Stimulated activated CD4-positive, alpha-beta T cell treated with anti-CD3 and anti-CD28 coated beads, Interleukin-2, amount 100 ng/mL, for 48 hours (primary cell): ENCODE measurements around the gene SLC26A8.
"Not testable (repeated sequence)": the region's sequence is repeated elsewhere in the genome, so short reads cannot be mapped to it uniquely, and the experiment has no call there.

Source experiments
- DNase-seq, 2 donors: peaks; one replicate each; pipeline ENCODE4 v3.0.0-alpha.2; 2020

The SLC26A8 gene

GRCh38 chr6:35941170-35941569 is 83.3 kb downstream of the SLC26A8 start:
- DNase-seq = not testable (repeated sequence)

DNA sequence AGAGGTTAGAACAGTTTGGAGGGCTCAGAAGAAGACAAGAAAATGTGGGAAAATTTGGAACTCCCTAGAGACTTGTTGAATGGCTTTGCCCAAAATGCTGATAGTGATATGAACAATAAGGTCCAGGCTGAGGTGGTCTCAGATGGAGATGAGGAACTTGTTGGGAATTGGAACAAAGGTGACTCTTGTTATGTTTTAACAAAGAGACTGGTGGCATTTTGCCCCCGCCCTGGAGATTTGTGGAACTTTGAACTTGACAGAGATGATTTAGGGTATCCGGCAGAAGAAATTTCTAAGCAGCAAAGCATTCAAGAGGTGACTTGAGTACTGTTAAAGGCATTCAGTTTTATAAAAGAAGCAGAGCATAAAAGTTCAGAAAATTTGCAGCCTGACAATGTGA is 84.4 kb downstream of the SLC26A8 start:
- DNase-seq = not testable (repeated sequence)

- DNase-seq = not testable (repeated sequence)
Measured at GRCh38 chr6:35939259-35939658, 85.2 kb downstream of the SLC26A8 start.

- DNase-seq = no peak
Measured at GRCh38 chr6:35936681-35937359, 87.6 kb downstream of the SLC26A8 start.

- no peak for DNase-seq
Measured at GRCh38 chr6:35935469-35935868, 89.0 kb downstream of the SLC26A8 start.

DNA sequence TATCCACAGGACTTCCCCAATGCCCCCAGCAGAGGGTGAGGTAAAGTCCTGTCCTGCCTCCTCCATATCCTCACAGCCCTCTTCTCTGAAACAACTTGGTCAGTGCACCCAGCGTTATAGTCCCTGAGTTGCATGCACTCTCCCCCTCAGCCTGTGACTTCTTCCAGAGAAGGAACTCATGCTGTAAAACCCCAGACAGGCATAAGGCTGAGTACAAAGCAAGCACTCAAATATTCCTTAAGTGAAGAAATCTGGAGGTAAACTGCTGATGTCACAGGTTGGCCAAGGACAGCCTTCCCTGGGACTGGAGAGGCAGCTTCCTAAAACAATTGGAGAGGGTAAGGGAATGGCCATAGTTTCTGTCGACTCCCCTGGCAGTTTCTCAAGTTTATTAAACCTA is 90.6 kb downstream of the SLC26A8 start:
- DNase-seq = no peak

DNA sequence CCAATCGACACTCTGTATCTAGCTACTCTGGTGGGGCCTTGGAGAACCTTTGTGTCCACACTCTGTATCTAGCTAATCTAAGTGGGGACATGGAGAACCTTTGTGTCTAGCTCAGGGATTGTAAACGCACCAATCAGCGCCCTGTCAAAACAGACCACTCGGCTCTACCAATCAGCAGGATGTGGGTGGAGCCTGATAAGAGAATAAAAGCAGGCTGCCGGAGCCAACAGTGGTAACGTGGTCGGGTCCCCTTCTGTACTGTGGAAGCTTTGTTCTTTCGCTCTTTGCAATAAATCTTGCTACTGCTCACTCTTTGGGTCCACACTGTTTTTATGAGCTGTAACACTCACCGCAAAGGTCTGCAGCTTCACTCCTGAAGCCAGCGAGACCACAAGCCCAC is 92.6 kb downstream of the SLC26A8 start:
- not testable (repeated sequence) for DNase-seq

GRCh38 chr6:35931120-35931561 is 93.3 kb downstream of the SLC26A8 start:
- no peak for DNase-seq

DNA sequence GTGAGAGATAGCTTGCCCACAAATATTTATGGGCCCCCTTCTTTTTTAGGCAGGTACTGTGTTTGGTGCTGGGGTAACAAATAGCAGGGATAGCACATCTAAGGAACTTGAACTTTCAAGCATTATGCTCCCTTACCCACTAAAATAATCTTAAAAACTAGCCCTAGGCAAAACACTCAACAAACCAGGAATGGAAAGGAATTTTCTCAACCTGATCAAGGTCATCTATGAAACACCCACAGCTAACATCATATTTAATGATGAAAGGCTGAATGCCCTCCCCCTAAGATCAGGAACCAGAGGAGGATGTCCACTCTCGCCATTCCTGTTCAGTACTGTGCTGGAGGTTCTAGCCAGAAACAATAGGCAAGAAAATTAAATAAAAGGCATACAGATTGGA is 94.8 kb downstream of the SLC26A8 start:
- DNase-seq = no peak

- no peak for DNase-seq
Measured at GRCh38 chr6:35926509-35927215, 97.8 kb downstream of the SLC26A8 start.

- no peak for DNase-seq
Measured at GRCh38 chr6:35925961-35926360, 98.5 kb downstream of the SLC26A8 start.

GRCh38 chr6:35924146-35924545 is 100.3 kb downstream of the SLC26A8 start:
- no peak for DNase-seq

DNA sequence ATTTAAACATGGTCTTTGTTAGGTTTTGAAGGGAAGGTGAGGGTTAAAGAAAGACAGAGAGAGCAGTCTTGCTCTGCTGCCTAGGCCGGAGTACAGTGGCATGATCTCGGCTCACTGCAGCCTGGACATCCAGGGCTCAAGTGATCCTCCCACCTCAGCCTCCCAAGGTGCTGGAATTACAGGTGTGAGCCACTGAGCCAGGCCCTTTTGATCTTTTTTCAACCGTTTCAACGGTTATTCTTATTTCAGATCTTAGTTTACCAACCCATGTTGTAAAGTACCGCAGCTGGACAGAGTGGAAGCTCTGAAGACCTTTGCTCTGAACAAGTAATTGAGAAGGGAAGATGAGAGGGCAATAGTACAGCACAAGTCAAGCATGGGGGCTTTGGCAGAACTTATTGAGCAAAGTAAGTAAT is 102.3 kb downstream of the SLC26A8 start:
- no peak for DNase-seq

DNA sequence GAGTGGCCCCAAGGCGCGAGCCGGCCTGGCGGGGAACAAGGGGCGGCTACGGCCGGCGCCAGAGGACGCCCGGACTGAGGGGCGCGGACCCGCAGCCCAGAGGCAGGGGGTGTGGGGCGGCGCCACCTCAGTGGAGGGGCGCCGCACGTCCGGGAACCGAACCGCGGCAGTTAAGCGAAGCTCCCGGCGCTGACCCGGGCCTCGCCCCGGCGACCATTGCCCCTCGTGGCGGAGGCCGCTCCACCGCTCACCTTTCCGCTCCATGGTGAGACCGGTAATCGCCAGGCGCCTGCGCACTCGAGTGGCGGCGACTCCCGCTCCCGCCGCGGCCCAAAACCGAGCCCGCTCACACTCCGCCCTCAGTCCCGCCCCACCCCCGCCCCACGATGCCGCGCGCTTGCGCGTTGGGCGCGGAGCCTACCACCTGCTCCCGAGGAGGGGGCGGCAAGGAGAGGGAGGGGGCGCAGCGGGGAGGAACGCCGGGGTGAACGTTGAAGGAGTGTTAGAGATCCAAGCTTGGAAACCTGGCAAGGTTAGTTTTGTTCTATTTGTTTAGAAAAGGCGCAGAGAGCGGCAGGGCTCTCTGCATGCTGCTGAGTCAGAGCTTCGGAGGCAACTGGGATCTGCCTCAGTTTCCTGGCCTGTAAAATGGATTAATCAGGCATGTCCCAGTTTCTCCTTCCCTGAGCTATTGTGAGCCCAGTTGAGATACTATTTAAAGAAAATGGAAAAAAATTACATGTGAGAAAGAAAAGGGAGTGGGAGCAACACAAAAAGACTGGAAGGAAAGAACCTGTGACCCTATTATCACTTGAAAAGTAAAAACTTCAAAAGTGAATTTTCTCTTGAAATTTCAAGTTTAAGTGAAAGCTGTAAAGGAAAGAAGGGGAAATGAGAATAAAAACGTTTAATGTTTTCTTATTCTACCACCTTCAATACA is 103.4 kb downstream of the SLC26A8 start, which contains the start of gene SRPK1:
TSS of gene SRPK1 (minus strand) at position 306 of the 940 bp plus-strand sequence. CDS start at position 264, 42 bp downstream.
- peak; percentile 84 to 87 for DNase-seq

DNA sequence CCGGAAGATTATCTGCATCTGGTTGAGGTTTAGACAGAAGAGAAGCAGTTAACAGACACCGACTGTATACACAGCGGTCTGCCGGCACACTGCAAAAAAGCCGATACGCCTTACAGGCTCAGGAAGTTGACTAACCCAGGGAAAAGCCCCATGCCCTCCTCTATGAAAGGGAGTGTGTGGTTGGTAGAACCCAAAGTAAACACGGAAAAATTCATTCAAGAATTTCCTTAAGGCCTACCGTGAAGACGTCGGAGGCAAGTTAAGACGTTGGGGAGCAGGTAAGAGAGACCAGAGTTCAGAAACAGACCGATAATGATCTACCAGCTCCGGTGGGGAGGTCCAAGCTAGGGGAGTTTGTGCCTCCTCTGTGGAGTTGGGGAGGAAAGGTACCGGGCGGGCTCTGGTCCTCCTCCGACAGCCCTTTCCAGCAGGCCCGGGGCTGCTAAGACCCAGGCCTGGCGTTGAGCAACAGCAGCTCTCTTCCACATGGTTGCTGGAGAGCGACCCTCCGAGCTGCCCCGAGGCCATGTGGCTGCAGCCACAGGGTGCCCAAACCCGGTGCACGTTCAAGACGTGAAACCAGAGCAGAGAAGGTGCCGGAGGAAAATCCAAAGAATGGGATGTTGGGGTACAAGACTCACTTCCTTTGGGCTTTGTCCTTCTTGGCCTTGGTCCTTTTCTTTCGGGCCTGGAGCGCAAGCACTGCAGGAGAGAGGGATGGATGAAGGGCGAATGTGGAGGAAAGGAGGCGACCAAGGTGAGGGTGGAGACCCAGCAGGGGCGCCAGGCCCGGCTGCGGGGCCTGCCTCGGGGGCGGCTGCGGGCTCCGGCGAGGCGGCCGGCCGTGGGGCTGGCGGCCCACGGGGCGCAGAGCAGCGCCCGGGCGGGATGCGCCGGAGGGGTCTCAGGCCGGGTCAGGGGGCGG is 104.4 kb downstream of the SLC26A8 start:
- peak; percentile 25 to 32 for DNase-seq

DNA sequence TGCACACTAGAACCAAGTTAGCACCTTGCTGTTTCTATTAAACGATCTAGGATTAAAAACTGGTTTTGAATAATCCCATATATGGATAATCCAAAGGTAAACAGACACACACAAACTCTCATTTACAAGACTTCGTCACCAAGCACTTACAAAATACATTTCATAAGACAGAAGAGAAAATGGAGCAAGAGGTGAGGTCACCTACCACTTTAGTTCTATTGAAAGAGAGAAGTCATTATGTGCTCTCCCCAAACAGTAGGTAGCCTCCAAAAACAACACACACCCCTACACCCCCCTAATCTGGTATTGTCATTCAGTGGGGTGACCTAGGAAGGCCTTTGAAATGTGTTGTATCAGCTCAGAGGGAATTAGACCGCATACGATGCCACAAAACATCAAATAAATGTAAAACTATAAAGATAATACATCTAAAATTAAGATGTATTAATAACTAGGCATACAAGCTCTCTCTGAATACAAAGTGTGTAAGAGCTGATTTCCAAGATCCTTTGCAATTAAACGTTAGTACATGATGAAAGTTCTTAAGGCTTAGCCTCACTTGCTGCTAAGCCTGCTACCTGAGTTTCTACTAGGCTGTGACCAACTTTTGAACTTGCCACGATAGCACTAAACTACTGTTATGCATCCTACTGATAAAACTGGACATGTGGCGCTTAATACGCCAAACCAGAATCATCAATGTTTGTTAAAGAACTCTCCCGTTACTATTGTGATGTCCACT is 105.2 kb downstream of the SLC26A8 start:
- no peak for DNase-seq

DNA sequence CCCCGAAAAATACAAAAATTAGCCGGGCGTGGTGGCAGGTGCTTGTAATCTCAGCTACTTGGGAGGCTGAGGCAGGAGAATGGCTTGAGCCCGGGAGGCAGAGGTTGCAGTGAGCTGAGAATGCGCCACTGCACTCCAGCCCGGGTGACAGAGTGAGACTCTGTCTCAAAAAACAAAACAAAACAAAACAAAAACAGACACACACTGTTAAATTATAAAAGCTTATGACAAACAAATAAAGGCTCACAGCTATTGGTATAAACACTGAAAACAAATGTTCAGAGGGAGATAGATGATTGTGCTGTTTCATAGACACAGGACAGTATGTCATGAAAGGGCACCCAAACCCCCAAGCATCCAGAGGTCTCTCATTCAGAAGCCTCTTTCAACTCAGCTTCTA is 107.5 kb downstream of the SLC26A8 start:
- DNase-seq = not testable (repeated sequence)

- DNase-seq = no peak
Measured at GRCh38 chr6:35916056-35916455, 108.4 kb downstream of the SLC26A8 start.

DNA sequence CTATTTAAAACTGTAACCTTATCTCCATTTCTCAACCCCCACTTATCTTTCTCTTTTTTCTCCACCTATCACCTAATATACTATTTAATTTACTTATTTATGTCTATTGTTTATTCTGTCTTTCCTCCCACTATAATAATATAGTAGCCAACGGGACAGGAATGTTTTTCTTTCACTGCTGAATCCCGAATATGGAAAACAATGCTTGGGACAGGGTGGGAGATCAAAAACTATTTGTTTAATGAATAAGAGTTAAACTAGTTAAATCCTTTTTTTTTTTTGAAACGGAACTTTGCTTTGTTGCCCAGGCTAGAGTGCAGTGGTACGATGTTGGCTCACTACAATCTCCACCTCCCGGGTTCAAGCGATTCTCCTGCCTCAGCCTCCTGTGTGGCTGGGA is 109.9 kb downstream of the SLC26A8 start:
- no peak for DNase-seq

DNA sequence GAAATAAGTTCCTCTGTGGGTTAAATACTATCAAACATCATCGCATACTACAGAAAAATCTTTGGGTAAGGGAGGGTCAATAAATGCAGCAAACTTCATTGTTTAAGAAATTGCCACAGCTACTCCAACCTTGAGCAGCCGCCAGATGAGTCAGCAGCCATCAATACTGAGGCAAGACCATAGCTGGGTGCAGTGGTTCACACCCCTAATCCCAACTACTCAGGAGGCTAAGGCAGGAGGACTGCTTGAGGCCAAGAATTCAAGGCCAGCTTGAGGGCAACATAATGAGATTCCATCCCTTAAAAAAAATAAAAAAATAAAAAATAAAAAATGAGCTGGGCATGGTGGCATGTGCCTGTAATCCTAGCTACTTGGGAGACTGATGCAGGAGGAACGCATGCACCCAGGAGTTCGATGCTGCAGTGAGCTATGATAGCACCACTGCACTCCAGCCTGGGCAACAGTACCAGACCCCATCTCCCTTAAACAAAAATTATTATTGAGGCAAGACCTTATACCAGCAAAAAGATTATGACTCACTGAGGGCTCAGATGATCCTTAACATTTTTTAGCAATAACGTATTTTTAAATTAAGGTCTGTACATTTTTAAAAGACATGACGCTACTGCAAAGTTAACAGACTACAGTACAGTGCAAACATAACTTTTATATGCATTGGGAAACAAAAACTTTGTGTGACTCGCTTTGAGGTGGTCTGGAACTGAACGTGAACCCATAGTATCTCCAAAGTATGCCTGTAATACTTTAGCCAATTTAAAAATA is 112.4 kb downstream of the SLC26A8 start:
- DNase-seq = no peak
